Chondrocyte (in vitro differentiated cells): Measurements from ENCODE around the gene NATD1. TPM values are rescaled to one million over a fixed set of nuclear protein-coding genes. Genes with fewer than 3 reads are reported as not detected.

Experiments used
- DNase-seq: peaks from one replicate; pipeline ENCODE4 v3.0.0; 2021; ENCODE audit warnings: mixed read lengths, low spot score
- H3K27ac Mint-ChIP-seq: one replicate; pipeline ENCODE4 v1.8.0; 2021; ENCODE audit warnings: mild to moderate bottlenecking, moderate library complexity, mixed read lengths; ENCODE audit not compliant: unreplicated experiment
- H3K27me3 Mint-ChIP-seq: 2 replicates; pipeline ENCODE4 v1.8.0; 2021; ENCODE audit warnings: low read depth, mixed read lengths
- H3K36me3 Mint-ChIP-seq: 2 replicates; pipeline ENCODE4 v1.8.0; 2021; ENCODE audit warnings: low read depth, mixed read lengths
- H3K4me1 Mint-ChIP-seq: 2 replicates; pipeline ENCODE4 v1.8.0; 2021; ENCODE audit warnings: low read depth, mild to moderate bottlenecking, mixed read lengths
- H3K4me3 Mint-ChIP-seq: one replicate; pipeline ENCODE4 v1.8.0; 2021; ENCODE audit warnings: mild to moderate bottlenecking, moderate library complexity, mixed read lengths; ENCODE audit not compliant: unreplicated experiment
- H3K9me3 Mint-ChIP-seq: 2 replicates; pipeline ENCODE4 v1.8.0; 2021; ENCODE audit warnings: low read depth, mixed read lengths
- CTCF ChIP-seq: fragments of 200-600 bp; sonication (generic); IDR thresholded peaks from 2 replicates; pipeline ENCODE4 v1.5.0; 2021; ENCODE audit warnings: antibody characterized with exemption, mild to moderate bottlenecking, moderate library complexity
- total RNA-seq: library from RNA; stranded (reverse); gene quantifications from 3 replicates; pipeline ENCODE4 v1.2.1, GENCODE V29; 2021

The NATD1 gene
- total RNA-seq, 1 donor from 2014 or later: 17.2 TPM

GRCh38 chr17:21291862-21292261, 38.7 kb upstream of the NATD1 start:
- Mint-ChIP-seq H3K27me3 (no peaks in the 10 kb centered on the region), H3K36me3 (peaks cover 1% of the 10 kb centered on the region), H3K9me3 (peaks cover 2% of the 10 kb centered on the region), H3K27ac (no peak overlapping the region), H3K4me1 (peaks cover 29% of the 10 kb centered on the region), H3K4me3 (no peak overlapping the region)
- no peak for DNase-seq
- no peak for TF ChIP-seq CTCF

GRCh38 chr17:21291357-21291756, 38.1 kb upstream of the NATD1 start:
- peaks cover 34% of the 10 kb centered on the region for H3K4me1 Mint-ChIP-seq
- TF ChIP-seq CTCF: no peak
- no peak for DNase-seq
- H3K9me3 Mint-ChIP-seq: peaks cover 2% of the 10 kb centered on the region
- peaks cover 1% of the 10 kb centered on the region for H3K36me3 Mint-ChIP-seq
- H3K27ac Mint-ChIP-seq: no peak overlapping the region
- H3K4me3 Mint-ChIP-seq: no peak overlapping the region
- H3K27me3 Mint-ChIP-seq: no peaks in the 10 kb centered on the region

GRCh38 chr17:21289902-21290571, 36.8 kb upstream of the NATD1 start:
- Mint-ChIP-seq H3K27me3 (no peaks in the 10 kb centered on the region), H3K9me3 (peaks cover 2% of the 10 kb centered on the region), H3K4me3 (no peak overlapping the region), H3K27ac (peak overlapping the region; percentile 22), H3K4me1 (peaks cover 41% of the 10 kb centered on the region), H3K36me3 (peaks cover 1% of the 10 kb centered on the region)
- TF ChIP-seq CTCF: peak; percentile 9
- no peak for DNase-seq

GRCh38 chr17:21289175-21289901, 36.1 kb upstream of the NATD1 start:
- Mint-ChIP-seq H3K27me3 (no peaks in the 10 kb centered on the region), H3K36me3 (peaks cover 1% of the 10 kb centered on the region), H3K27ac (no peak overlapping the region), H3K9me3 (peaks cover 2% of the 10 kb centered on the region), H3K4me3 (no peak overlapping the region), H3K4me1 (peaks cover 41% of the 10 kb centered on the region)
- no peak for DNase-seq
- no peak for TF ChIP-seq CTCF

GRCh38 chr17:21288571-21289017, 35.4 kb upstream of the NATD1 start:
- H3K4me1 Mint-ChIP-seq: peaks cover 41% of the 10 kb centered on the region
- H3K4me3 Mint-ChIP-seq: peak overlapping the region; percentile 88
- TF ChIP-seq CTCF: peak; percentile 45
- no peaks in the 10 kb centered on the region for H3K27me3 Mint-ChIP-seq
- H3K27ac Mint-ChIP-seq: peak overlapping the region; percentile 94
- peaks cover 2% of the 10 kb centered on the region for H3K9me3 Mint-ChIP-seq
- no peak for DNase-seq
- peaks cover 1% of the 10 kb centered on the region for H3K36me3 Mint-ChIP-seq
